ENCODE measurements around the gene GLIS1. TPM values are rescaled to one million over a fixed set of nuclear protein-coding genes. Genes with fewer than 3 reads are reported as not detected.
A peak's percentile ranks its signal among the peaks of the same experiment; 100 is the strongest.

The GLIS1 gene
- total RNA-seq, 1 donor from 2014 or later: 2.1 TPM

GRCh38 chr1:53620061-53620855, 118.7 kb downstream of the GLIS1 start:
- DNase-seq (ENCODE audit: low spot score): peak; percentile 88

GRCh38 chr1:53619367-53620060, 119.5 kb downstream of the GLIS1 start:
- DNase-seq (ENCODE audit: low spot score): peak; percentile 41

DNA sequence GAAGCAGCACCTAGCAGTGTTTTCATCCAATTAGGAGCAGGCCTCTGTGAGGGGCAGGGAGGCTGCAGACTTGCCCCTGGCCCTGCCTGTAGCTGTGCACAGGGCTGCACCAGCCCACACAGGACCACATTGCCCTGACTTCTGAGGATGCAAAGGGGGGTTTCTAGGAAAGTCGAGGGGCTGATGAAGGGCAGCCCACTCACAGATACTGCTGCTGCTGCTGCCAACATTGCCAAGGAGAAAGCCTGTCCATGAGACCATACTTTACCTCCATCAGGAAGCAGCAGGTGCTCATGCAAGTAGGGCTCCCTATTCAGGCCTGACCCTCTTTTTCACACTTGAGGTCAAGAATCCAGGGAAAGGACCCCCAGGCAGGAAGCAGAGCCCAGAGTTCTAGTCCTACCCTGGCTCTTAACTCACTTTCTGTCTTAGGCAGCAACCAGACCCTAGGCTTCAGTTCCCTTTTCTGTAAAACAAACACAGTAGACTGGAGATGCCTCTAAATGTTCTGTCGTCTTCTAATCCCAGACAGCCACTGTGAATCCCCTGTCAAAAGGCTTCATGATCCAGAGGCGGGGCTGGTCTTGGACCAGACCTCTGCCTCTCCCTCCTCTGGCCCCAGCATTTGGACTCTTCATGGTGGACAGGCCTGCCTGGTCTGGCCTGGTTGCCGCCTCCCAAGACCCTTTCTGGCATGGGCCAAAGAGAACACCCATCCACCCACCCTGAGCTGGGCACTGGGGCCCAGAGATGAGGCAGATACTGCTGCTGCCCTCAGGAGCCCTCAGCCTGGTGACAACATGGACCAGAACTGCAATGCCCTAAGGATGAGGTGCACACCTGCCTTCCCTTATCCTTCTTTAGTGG, 120.2 kb downstream of the GLIS1 start:
- peak; percentile 68 for DNase-seq (ENCODE audit: low spot score)

DNA sequence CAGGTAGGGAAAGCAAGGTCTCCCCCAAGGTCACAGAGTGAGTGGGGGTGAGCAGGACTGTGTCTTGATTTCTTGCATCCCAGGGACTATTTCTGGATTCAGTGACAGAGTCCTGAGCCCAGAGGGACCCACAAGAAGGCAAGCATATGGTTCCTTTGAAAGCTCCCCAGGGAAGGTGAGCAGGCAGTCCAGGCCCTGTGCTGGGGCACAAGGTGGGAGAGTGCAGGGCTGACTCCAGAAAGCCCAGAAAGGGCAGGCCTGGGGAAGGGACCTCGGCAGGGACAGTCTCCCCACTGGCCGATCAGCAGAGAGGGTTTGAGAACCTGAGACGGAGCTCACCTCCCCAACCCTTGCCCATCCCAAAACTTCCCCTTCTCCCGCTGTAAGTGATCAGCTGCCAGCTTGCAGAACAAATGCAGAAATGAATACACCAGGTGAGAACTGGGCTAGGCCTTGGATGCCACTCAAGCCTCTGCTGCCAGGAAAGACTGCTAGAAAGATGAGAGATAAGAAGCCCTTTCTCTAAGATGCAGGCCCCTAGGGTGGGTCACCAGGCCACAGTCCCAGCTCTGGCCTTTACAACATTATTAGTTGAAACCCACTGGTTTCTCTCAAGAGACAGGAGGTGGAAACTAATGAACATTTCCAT, 121.0 kb downstream of the GLIS1 start:
- DNase-seq (ENCODE audit: low spot score): peak; percentile 39

DNA sequence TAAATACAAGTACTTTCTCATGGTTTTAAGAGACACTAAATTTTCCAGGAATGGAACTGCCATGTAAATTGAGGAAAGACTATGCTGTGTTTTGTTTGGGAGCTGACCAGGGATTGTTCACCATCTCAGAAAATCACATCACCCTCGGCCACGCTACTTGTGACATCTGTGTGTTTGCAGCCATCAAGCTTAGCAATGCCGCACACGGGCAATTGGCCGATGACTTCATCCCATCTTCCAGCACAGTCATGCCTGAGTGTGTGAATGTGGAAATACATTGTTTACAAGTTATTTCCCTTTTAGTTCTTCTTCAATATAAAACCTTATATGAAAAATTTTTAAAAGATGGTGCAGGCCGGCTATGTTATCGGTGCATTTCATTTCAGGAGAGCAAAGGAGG, 121.6 kb downstream of the GLIS1 start:
- DNase-seq (ENCODE audit: low spot score): peak; percentile 43

- peak; percentile 33 for DNase-seq (ENCODE audit: low spot score)
Observed at GRCh38 chr1:53616927-53617326, 122.0 kb downstream of the GLIS1 start.

DNA sequence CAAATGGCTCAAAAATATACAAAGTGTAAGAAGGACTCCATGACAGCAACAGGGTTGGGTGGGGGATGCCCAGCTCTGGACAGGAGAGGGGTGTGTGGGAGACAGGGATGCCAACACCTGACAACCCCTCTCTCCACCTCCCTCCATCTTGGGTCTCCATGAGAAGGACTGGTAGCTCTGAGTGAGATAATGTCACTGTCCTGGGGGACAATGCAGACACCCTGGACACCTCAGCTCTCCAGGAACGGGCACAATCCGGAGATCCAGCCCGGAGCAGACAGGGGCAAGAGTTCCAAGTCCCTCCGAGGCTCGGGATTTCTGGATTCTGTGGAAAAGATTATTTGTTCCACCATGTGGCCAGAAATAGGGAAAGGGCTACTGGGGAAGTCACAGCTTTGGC, 122.5 kb downstream of the GLIS1 start:
- peak; percentile 24 for DNase-seq (ENCODE audit: low spot score)

GRCh38 chr1:53615101-53615500, 123.9 kb downstream of the GLIS1 start:
- peak; percentile 39 for DNase-seq (ENCODE audit: low spot score)

DNA sequence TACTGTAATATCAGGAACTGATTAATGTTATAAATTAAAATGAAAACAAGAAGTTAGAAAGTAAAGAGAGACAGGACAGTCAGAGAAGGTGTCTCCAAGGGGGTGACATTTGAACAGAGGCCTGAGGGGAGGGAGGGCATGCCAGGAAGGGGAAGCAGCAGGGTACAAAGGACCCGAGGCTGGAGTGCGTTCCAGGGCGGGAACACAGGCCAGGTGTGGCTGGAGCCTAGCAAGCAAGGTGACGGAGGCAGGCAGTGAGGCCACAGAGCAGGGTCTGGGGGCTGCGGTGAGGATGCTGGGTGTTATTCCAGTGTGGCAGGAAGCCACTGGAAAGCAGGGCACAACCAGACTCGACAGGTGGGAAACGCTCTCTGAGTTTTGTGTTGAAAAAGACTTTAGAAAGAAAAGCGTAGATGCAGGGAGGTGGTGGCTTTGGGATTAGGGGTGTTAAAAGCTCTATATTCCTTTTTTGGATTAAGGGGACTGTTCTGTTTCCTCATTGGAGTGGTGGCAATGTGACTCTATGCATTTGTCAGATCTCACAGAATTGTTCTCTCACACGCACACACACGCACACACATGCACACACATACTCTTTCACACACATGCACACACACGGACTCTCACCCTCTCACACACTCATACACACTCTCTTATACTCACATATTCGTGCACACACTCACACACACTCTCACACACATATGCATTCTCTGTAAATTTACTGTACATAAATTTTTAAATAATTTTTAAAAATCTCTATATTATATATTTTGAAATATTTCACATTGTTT, 124.5 kb downstream of the GLIS1 start:
- DNase-seq (ENCODE audit: low spot score): peak; percentile 73

GRCh38 chr1:53608676-53609075, 130.3 kb downstream of the GLIS1 start:
- no peak for DNase-seq (ENCODE audit: low spot score)

DNA sequence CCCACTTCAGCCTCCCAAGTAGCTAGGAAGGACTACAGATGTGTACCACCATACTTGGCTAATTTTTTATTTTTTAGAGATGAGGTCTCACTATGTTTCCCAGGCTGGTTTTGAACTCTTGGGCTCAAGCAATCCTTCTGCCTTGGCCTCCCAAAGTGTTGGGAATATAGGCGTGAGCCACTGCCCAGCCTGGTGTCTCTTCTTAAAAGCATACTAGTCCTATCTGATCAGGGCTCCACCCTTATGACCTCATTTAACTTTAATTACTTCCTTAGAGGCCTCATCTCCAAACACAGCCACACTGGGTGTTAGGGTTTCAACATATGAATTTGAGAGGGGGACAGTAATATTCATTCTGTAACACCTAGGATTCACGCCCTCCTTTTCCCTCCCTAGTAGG, 130.9 kb downstream of the GLIS1 start:
- peak; percentile 53 for DNase-seq (ENCODE audit: low spot score)

- DNase-seq (ENCODE audit: low spot score): peak; percentile 82
Observed at GRCh38 chr1:53606651-53607051, 132.3 kb downstream of the GLIS1 start.

DNA sequence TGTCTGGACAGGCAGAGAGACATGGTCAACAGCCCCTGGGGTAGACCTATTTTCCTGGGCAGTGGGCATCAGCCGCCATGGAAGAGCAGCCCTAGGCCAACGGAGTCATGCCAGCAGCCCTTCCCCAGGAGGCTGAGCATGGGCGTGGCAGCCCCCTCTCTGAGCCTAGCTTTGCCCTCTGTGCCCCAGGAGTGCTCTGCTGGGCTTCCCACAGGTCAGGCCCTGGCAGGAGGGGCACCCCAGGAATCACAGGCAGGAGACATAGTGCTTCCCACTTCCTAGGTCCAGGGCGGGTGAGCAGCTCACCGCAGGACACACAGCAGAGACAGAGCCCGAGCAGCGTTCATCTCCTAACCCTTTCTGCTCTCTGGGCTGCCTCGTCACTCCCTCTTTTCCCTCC, 132.8 kb downstream of the GLIS1 start:
- DNase-seq (ENCODE audit: low spot score): peak; percentile 47

- peak; percentile 71 for DNase-seq (ENCODE audit: low spot score)
Observed at GRCh38 chr1:53605181-53605580, 133.8 kb downstream of the GLIS1 start.

DNA sequence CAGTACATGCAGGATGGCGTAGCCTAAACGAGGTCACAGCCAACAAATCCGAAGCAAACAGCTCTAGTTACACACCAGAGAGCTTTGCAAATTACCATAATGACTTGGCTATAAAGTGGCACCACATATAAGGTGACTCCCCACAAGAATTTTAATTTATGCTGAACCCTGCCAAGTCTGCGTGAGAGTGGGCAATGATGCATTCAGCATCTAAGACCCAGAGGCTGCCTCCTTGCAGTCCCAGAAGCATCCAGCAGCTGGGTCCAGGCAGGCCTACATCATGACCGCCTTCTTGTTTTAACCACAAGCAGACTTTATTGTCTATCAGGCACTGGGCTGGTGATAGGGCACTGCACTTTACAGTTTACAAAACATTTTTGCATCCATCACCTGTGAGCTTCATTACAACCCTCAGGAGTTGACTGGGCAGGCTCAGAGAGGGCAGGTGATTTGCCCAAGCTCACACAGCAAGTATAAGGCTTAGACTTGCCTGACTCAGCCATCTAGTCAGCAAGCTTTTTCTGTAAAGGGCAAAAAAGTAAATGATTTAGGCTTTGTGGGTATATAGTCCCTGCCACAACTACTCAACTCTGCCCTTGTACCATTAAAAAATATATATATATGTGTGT, 134.6 kb downstream of the GLIS1 start:
- no peak for DNase-seq (ENCODE audit: low spot score)

- peak; percentile 83 for DNase-seq (ENCODE audit: low spot score)
Observed at GRCh38 chr1:53603431-53603830, 135.5 kb downstream of the GLIS1 start.

DNA sequence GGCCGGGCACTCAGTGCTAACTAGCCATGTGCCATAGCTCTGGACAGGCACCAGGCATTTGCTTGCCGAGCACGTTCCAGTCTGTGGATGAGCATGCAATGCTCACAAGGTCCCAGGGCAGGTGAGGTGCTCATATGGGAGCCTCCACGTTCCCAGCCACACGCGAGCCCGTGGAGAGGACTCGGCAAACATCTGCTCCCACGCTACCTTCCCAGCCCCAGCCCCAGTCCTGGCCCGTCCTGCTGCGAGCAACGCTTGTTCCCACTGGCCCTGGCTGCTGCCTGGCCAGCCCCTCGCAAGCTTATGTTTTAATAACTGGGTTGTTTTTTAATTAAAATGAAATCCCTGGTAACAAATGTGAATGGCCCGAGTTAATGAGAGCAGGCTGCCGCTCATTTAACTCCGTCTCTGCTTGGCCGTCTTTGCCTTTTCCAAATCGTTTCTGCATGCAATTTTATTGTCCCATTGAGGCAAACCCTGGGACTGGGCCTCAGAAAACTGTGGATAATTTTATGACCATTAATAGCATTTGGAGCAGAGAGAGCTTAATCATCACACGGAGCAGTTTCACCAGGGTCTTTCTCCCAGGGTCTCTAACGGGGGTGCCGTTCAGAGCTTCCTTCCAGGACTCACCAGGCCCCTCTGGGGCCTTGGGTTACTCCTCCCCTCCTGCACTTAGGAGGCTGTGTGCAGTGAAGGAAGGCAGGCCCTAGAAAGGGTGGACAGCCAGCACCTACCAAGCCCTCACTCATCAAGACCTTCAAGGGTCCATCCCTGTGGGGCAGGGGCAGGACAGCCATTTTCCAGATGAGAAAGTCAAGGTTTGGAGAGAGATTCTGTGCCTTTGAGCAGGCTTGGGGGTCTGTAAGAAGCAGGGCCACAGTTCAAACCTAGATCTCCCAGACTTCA, 136.8 kb downstream of the GLIS1 start:
- peak; percentile 84 for DNase-seq (ENCODE audit: low spot score)

GRCh38 chr1:53601031-53601745, 137.8 kb downstream of the GLIS1 start:
- DNase-seq (ENCODE audit: low spot score): peak; percentile 41
